Measurements from ENCODE around the gene SIDT2. TPM values are rescaled to one million over a fixed set of nuclear protein-coding genes. Genes with fewer than 3 reads are reported as not detected.

SIDT2 gene
- total RNA-seq, 1 experiment from 2014 or later: 27.6 TPM

GRCh38 chr11:117143871-117144476 is 34.6 kb upstream of the SIDT2 start, which contains the start of gene PAFAH1B2 (continued):
- TF ChIP-seq USF1 (CRISPR knock-in tag; IDR thresholded peaks at IDR 0.05) (0 out of 2 replicates have a peak, but pooled peaks have one; percentile 48), ZBTB43 (CRISPR knock-in tag; IDR thresholded peaks at IDR 0.05) (peak; percentile 82; the same call in 1 of the 2 replicates), PRDM15 (CRISPR knock-in tag; IDR thresholded peaks at IDR 0.05) (peak; percentile 52; the same call in 1 of the 2 replicates)

- ChIA-PET POLR2A (interaction anchor here (0.7 to 3.0 kb wide), 8 partner anchors 11 to 375 kb away, joined by 3 to 17 read pairs (median 3); partner anchors contain the start of genes SIDT2 and SIK3), CTCF (interaction anchor here (0.5 to 4.9 kb wide), 14 partner anchors 20 to 357 kb away, joined by 3 to 35 read pairs (median 4); partner anchors contain the start of genes APOA1, APOA5, SIDT2 and SIK3)
- TF ChIP-seq USF1 (CRISPR knock-in tag; IDR thresholded peaks at IDR 0.05) (no peak), ZNF281 (CRISPR knock-in tag; IDR thresholded peaks at IDR 0.05) (peak; percentile 40; the same call in 1 of the 2 replicates)
- Mint-ChIP-seq H3K27ac (peak overlapping the region; percentile 96), H3K4me1 (peaks cover 30% of the 10 kb centered on the region), H3K27me3 (ENCODE audit: low read depth) (0 out of 2 replicates have a peak, but pooled peaks cover 3% of the 10 kb centered on the region), H3K4me3 (peak overlapping the region; percentile 98), H3K36me3 (peaks cover 33% of the 10 kb centered on the region), H3K9me3 (0 out of 2 replicates have a peak, but pooled peaks cover 4% of the 10 kb centered on the region)
- ATAC-seq (peak; percentile 47), DNase-seq (ENCODE audit: low spot score) (peak; percentile 38)
These were observed 33.8 kb upstream of the SIDT2 start for GRCh38 chr11:117144477-117145392.

- POLR2A ChIA-PET: interaction anchor here (0.9 to 3.0 kb wide), 3 partner anchors 17 to 34 kb away, joined by 3 to 17 read pairs (median 5); partner anchors contain the start of gene SIDT2
- CTCF ChIA-PET: interaction anchor here (0.7 to 4.9 kb wide), 6 partner anchors 26 to 354 kb away, joined by 3 to 35 read pairs (median 12); partner anchors contain the start of genes APOA5 and SIDT2
- 0 out of 2 replicates have a peak, but pooled peaks cover 3% of the 10 kb centered on the region for H3K27me3 Mint-ChIP-seq (ENCODE audit: low read depth)
- H3K36me3 Mint-ChIP-seq: peaks cover 35% of the 10 kb centered on the region
- DNase-seq (ENCODE audit: low spot score): no peak
- peak overlapping the region; percentile 96 for H3K27ac Mint-ChIP-seq
- H3K9me3 Mint-ChIP-seq: 0 out of 2 replicates have a peak, but pooled peaks cover 4% of the 10 kb centered on the region
- peak overlapping the region; percentile 98 for H3K4me3 Mint-ChIP-seq
- peaks cover 30% of the 10 kb centered on the region for H3K4me1 Mint-ChIP-seq
- no peak for ATAC-seq
- TF ChIP-seq ZNF416 (CRISPR knock-in tag; IDR thresholded peaks at IDR 0.05) (no peak), E2F1 (CRISPR knock-in tag; IDR thresholded peaks at IDR 0.05) (no peak), CDX4 (CRISPR knock-in tag; IDR thresholded peaks at IDR 0.05; ENCODE audit: borderline replicate concordance) (no peak)
These were observed 33.2 kb upstream of the SIDT2 start for GRCh38 chr11:117145393-117145761.

Data from WTC11 (cell line).